Endodermal cell (in vitro differentiated cells): ENCODE data around the gene SNTA1. TPM values are rescaled to one million over a fixed set of nuclear protein-coding genes. Genes with fewer than 3 reads are reported as not detected.
A peak's percentile ranks its signal among the peaks of the same experiment; 100 is the strongest.
"Not testable (repeated sequence)": the region's sequence is repeated elsewhere in the genome, so short reads cannot be mapped to it uniquely, and the experiment has no call there.

Experiments
- DNase-seq: peaks from one replicate; pipeline ENCODE4 v3.0.0-alpha.2; 2017
- H3K27ac ChIP-seq: 2 replicates; pipeline ENCODE4 v1.5.1; 2013; ENCODE audit warnings: mild to moderate bottlenecking, low read depth, low read length, moderate library complexity
- H3K27me3 ChIP-seq: 2 replicates; pipeline ENCODE4 v1.6.1; 2013; ENCODE audit warnings: mild to moderate bottlenecking, low read length, moderate library complexity; ENCODE audit not compliant: insufficient read depth, control insufficient read depth, poor library complexity, severe bottlenecking
- H3K36me3 ChIP-seq: 2 replicates; pipeline ENCODE4 v1.7.0; 2013; ENCODE audit warnings: mild to moderate bottlenecking, low read length, moderate library complexity; ENCODE audit not compliant: control insufficient read depth, insufficient read depth
- H3K4me1 ChIP-seq: one replicate; pipeline ENCODE4 v1.7.0; 2013; ENCODE audit warnings: low read length; ENCODE audit not compliant: control insufficient read depth, insufficient read depth
- H3K4me3 ChIP-seq: 2 replicates; pipeline ENCODE4 v1.5.1; 2013; ENCODE audit warnings: mild to moderate bottlenecking, low read length, moderate library complexity
- H3K9ac ChIP-seq: 2 replicates; pipeline ENCODE4 v1.6.1; 2013; ENCODE audit warnings: mild to moderate bottlenecking, low read length, moderate library complexity; ENCODE audit not compliant: poor library complexity, severe bottlenecking; ENCODE audit errors: extremely low read depth
- H3K9me3 ChIP-seq: 2 replicates; pipeline ENCODE4 v1.6.1; 2013; ENCODE audit warnings: mild to moderate bottlenecking, low read length, moderate library complexity; ENCODE audit not compliant: control insufficient read depth
- H3K27ac Mint-ChIP-seq: 2 replicates; pipeline ENCODE4 v1.8.0; 2020; ENCODE audit warnings: mixed read lengths
- H3K27me3 Mint-ChIP-seq: 2 replicates; pipeline ENCODE4 v1.8.0; 2021; ENCODE audit warnings: mild to moderate bottlenecking, mixed read lengths; ENCODE audit not compliant: insufficient read depth
- H3K36me3 Mint-ChIP-seq: 2 replicates; pipeline ENCODE4 v1.8.0; 2020; ENCODE audit warnings: low read depth, mixed read lengths
- H3K4me1 Mint-ChIP-seq: 2 replicates; pipeline ENCODE4 v1.8.0; 2020; ENCODE audit warnings: mixed read lengths
- H3K4me3 Mint-ChIP-seq: 2 replicates; pipeline ENCODE4 v1.8.0; 2020; ENCODE audit warnings: mild to moderate bottlenecking, moderate library complexity, mixed read lengths
- H3K9me3 Mint-ChIP-seq: 2 replicates; pipeline ENCODE4 v1.8.0; 2020; ENCODE audit warnings: mild to moderate bottlenecking, mixed read lengths
- CTCF ChIP-seq: fragments of 200-600 bp; sonication (generic); conservative IDR thresholded peaks from 2 replicates; pipeline ENCODE4 v1.5.0; 2021; ENCODE audit warnings: antibody characterized with exemption, mild to moderate bottlenecking
- WGBS, 2 experiments: methylation state at CpG; one replicate each; pipeline versions ENCODE4 v1.1.5 to v1.1.7; 2013; ENCODE audit warnings: missing lambda C conversion rate in 2 of 2, mixed read lengths in 1 of 2; ENCODE audit not compliant: insufficient coverage in 1 of 2, insufficient read length in 1 of 2; 5-methylcytosine and 5-hydroxymethylcytosine counted together
- total RNA-seq, 2 donors: library from RNA; stranded (reverse); fragmentation: NEBNext Ultra II Directional in 1 of 2; extraction: Animal tissue kit (Norgen Biotek cat#: 25700) in 1 of 2; gene quantifications; 2 replicates in 1 of 2; 3 replicates in 1 of 2; pipeline ENCODE4 v1.2.1, GENCODE V29; 2021

SNTA1 gene
- total RNA-seq, 2 donors from 2014 or later: 4.6 to 8.2 TPM

DNA sequence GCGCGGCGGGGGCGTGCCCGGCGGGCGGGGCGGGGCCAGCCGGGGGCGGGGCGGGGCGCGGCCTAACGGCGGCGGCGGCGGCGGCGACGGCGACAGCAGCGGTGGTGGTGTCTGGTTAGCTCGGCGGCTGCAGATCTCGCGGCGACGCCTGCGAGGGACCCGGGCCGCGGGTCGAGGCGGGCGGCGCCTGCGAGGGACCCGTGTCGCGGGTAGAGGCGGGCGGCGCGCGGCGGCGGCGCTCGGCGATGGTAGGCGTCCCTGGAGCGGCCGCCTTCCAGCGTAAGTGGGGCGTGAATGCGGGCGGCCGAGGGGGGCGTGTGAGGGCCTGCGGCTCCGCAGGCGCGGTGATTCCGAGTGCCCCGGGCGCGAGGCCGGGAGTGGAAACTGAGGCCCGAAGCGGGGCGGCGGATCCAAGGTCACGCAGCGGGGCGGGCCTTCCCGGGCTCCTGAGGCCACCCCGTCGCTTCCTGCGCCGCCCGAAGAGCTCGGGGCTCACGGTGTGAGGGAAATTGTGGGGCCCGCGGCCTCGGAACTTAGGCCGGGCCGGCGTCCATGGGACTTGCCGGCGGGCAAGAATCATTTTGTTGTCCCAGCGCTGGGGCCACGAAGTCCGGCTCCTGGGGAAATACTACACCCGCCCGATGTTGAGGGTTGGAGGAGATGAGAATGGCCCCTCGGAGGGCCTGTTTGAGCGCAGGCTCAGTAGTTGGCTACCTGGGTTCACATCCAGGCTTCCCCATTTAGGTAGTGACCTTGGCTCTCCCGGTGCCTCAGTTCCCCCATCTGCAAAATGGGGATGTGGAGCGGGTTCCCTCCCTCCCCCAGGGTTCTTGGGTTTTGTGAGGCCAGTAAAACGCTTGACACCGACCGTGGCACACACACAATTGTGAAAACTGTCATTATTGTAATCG lies 46.7 kb upstream of the SNTA1 start, which contains the start of gene CBFA2T2:
Gene CBFA2T2 (plus strand): TSS at position 74 of the 911 bp plus-strand sequence. CDS start 172 bp downstream, at position 246.
- H3K4me1 ChIP-seq: no peaks in the 10 kb centered on the region
- DNase-seq: no peak
- H3K27ac Mint-ChIP-seq: peak within 1 kb of the TSS; percentile 92

DNA sequence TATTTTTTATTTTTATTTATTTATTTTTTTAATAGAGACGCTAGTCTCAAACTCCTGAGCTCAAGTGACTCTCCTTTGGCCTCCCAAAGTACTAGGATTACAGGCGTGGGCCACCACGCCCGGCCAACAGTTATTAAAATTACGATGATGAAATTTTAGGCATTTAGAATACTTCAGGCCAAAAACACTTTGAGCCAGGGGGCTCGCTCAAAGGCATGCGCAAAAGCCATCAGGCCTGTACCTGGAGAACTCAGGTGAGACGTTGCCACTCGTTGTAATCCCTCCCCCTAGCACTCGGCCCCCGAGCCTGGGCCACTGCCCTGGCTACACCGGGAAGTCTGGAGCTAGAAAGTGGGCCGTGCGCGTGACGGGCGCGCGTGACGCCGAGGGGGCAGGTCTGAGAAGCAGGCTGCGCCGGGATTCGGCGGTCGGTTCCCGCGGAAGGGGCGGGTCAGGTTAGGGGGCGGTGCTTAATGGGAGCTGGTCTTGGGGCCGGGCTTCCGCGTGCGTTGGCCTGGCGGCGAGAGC lies 46.0 kb upstream of the SNTA1 start:
- H3K36me3 Mint-ChIP-seq: peaks cover 13% of the 10 kb centered on the region
- WGBS, 2 experiments: 7 to 9% methylated on average over 11 to 36 of the region's 36 CpGs
- peaks cover 4% of the 10 kb centered on the region for H3K4me1 Mint-ChIP-seq
- no peaks in the 10 kb centered on the region for H3K27me3 ChIP-seq
- TF ChIP-seq CTCF: no peak
- H3K27me3 Mint-ChIP-seq: no peaks in the 10 kb centered on the region
- no peaks in the 10 kb centered on the region for H3K9me3 Mint-ChIP-seq
- H3K36me3 ChIP-seq: no peaks in the 10 kb centered on the region
- H3K9me3 ChIP-seq: no peaks in the 10 kb centered on the region
- H3K9ac ChIP-seq: peak overlapping the region; percentile 80
- H3K27ac ChIP-seq: peak overlapping the region; percentile 70
- peak overlapping the region; percentile 84 for H3K4me3 ChIP-seq
- H3K4me3 Mint-ChIP-seq: peak overlapping the region; percentile 85
- H3K27ac Mint-ChIP-seq: peak overlapping the region; percentile 92
- peak; percentile 100 for DNase-seq
- no peaks in the 10 kb centered on the region for H3K4me1 ChIP-seq

More for the DNA sequence above, 46.7 kb upstream of the SNTA1 start, which contains the start of gene CBFA2T2:
- 2 to 6% methylated on average over 31 to 105 of the region's 105 CpGs for WGBS, 2 experiments
- Mint-ChIP-seq H3K4me3 (peak within 1 kb of the TSS; percentile 85), H3K27me3 (no peaks in the 10 kb centered on the region), H3K9me3 (no peaks in the 10 kb centered on the region), H3K36me3 (peaks cover 17% of the 10 kb centered on the region), H3K4me1 (peaks cover 4% of the 10 kb centered on the region)
- Histone ChIP-seq H3K9me3 (no peaks in the 10 kb centered on the region), H3K27ac (peak within 1 kb of the TSS; percentile 81), H3K9ac (peak within 1 kb of the TSS; percentile 80), H3K27me3 (no peaks in the 10 kb centered on the region), H3K36me3 (no peaks in the 10 kb centered on the region), H3K4me3 (peak within 1 kb of the TSS; percentile 92)
- TF ChIP-seq CTCF: peak; percentile 17

DNA sequence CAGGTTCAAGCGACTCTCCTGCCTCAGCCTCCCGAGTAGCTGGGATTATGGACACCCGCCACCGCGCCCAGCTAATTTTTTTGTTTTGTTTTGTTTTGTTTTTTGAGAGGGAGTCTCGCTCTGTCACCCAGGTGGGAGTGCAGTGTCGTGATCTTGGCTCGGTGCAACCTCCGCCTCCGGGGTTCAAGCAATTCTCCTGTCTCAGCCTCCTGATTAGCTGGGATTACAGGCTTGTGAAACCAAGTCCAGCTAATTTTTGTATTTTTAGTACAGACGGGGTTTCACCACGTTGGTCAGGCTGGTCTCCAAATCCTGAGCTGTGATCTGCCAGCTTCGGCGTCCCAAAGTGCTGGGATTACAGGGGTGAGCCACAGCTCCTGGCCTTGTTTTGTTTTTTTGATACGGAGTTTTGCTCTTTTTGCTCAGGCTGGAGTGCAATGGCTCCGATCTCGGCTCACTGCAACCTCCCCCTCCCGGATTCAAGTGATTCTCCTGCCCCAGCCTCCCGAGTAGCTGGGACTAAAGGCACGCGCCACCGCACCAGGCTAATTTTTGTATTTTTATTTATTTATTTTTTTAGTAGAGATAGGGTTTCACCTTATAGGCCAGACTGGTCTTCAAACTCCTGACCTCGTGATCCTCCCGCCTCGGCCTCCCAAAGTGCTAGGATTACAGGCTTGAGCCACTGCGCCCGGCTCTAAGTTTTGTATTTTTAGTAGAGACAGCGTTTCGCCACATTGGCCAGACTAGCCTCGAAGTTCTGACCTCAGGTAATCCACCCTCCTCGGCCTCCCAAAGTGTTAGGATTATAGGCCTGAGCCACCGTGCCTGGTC lies 45.3 kb upstream of the SNTA1 start:
- peak overlapping the region; percentile 85 for H3K4me3 Mint-ChIP-seq
- H3K27me3 ChIP-seq, H3K36me3 ChIP-seq, H3K27me3 Mint-ChIP-seq, H3K4me1 Mint-ChIP-seq, H3K27ac ChIP-seq, H3K4me1 ChIP-seq, H3K9me3 Mint-ChIP-seq, DNase-seq, H3K9me3 ChIP-seq: not testable (repeated sequence)
- H3K4me3 ChIP-seq: peak overlapping the region; percentile 84
- H3K36me3 Mint-ChIP-seq: peaks cover 12% of the 10 kb centered on the region
- peak overlapping the region; percentile 92 for H3K27ac Mint-ChIP-seq
- WGBS, 2 experiments: 93 to 96% methylated on average over 22 to 31 of the region's 32 CpGs
- peak overlapping the region; percentile 80 for H3K9ac ChIP-seq
